ENCODE data around the gene ABCG8.

ABCG8 gene

GRCh38 chr2:43826305-43827250, 12.2 kb upstream of the ABCG8 start:
- no peak for DNase-seq

GRCh38 chr2:43831543-43832294, 7.1 kb upstream of the ABCG8 start:
- no peak for DNase-seq

- DNase-seq: peak; percentile 3
Measured at GRCh38 chr2:43832457-43832856, 6.3 kb upstream of the ABCG8 start.

GRCh38 chr2:43837033-43837432, 1.7 kb upstream of the ABCG8 start:
- no peak for DNase-seq

- DNase-seq: no peak
Measured at GRCh38 chr2:43837831-43838559, 776 bp upstream of the ABCG8 start.

GRCh38 chr2:43839776-43840564, 1.2 kb downstream of the ABCG8 start:
- no peak for DNase-seq

GRCh38 chr2:43840965-43841364, 2.2 kb downstream of the ABCG8 start:
- DNase-seq: no peak

- no peak for DNase-seq
Measured at GRCh38 chr2:43841949-43842865, 3.4 kb downstream of the ABCG8 start.

- no peak for DNase-seq
Measured at GRCh38 chr2:43842866-43843226, 4.1 kb downstream of the ABCG8 start.

GRCh38 chr2:43845181-43845580, 6.4 kb downstream of the ABCG8 start:
- no peak for DNase-seq

- no peak for DNase-seq
Measured at GRCh38 chr2:43846140-43846793, 7.5 kb downstream of the ABCG8 start.

GRCh38 chr2:43848214-43848613, 9.4 kb downstream of the ABCG8 start:
- DNase-seq: no peak

- DNase-seq: no peak
Measured at GRCh38 chr2:43851011-43851980, 12.5 kb downstream of the ABCG8 start.

- no peak for DNase-seq
Measured at GRCh38 chr2:43852196-43852730, 13.5 kb downstream of the ABCG8 start.

GRCh38 chr2:43853141-43854081, 14.6 kb downstream of the ABCG8 start:
- no peak for DNase-seq

- no peak for DNase-seq
Measured at GRCh38 chr2:43854671-43855070, 15.9 kb downstream of the ABCG8 start.

- no peak for DNase-seq
Measured at GRCh38 chr2:43855292-43855691, 16.5 kb downstream of the ABCG8 start.

GRCh38 chr2:43872151-43872550, 33.4 kb downstream of the ABCG8 start:
- no peak for DNase-seq
